ENCODE results near the gene POLN. TPM values are rescaled to one million over a fixed set of nuclear protein-coding genes. Genes with fewer than 3 reads are reported as not detected.

POLN gene
- total RNA-seq, 2 experiments from 2014 or later = 4.0 to 4.4 TPM

- H3K9me2 ChIP-seq (ENCODE audit: insufficient read depth, low read length) = no peaks in the 10 kb centered on the region
- no peaks in the 10 kb centered on the region for H3K36me3 ChIP-seq (ENCODE audit: insufficient read depth, low read length)
- intact Hi-C loops (cut with micrococcal nuclease; ENCODE audit: unreplicated experiment) = no loop called here
- H3K4me3 ChIP-seq (ENCODE audit: low read depth, low read length, poor library complexity, severe bottlenecking) = no peak overlapping the region
- H3K4me2 ChIP-seq (ENCODE audit: low read length) = no peak overlapping the region
- no peaks in the 10 kb centered on the region for H4K20me1 ChIP-seq (ENCODE audit: insufficient read depth, low read length)
- no peak for TF ChIP-seq EZH2phosphoT487 (IDR thresholded peaks at IDR 0.05; ENCODE audit: borderline replicate concordance, low read depth, low read length)
- TF ChIP-seq CTCF (conservative IDR thresholded peaks at IDR 0.05; ENCODE audit: low read length) = no peak
- H3K27ac ChIP-seq (ENCODE audit: low read depth, low read length, poor library complexity, severe bottlenecking) = no peak overlapping the region
- no peak overlapping the region for H2AFZ ChIP-seq (ENCODE audit: low read length)
- no TSS peak for BruUV-seq (replicated peaks)
- H3K4me1 ChIP-seq (ENCODE audit: insufficient read depth, low read length, poor library complexity, severe bottlenecking) = no peaks in the 10 kb centered on the region
- no peaks in the 10 kb centered on the region for H3K79me2 ChIP-seq (ENCODE audit: insufficient read depth, low read depth, low read length)
- 0 out of 2 replicates have a peak, but pooled peaks cover 5% of the 10 kb centered on the region for H3K9me3 ChIP-seq (ENCODE audit: low read length)
- POLR2A ChIA-PET = no interaction called here
- CTCF ChIA-PET (ENCODE audit: unreplicated experiment) = no interaction called here
- DNase-seq (ENCODE audit: low spot score) = no peak
These were observed 62.2 kb downstream of the POLN start for GRCh38 chr4:2179717-2180116.

DNA sequence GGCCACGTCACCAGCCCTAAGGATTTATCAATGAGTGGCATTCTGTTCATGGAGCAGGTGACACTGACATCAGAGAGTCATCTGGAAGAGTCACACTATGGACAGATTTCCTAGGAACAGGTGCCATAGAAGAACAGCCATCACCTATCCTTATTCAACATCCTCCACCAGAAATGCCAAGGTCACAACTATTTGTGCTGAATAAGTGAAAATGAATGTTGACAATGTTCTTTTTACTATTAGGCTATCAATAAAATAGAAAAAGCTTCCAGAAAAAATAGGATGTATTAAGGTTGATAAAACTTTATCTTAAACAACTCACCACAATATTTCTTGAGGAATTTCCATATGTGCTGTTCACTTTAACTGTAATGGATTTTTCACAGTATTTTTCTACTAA, 62.9 kb downstream of the POLN start:
- H3K36me3 ChIP-seq (ENCODE audit: insufficient read depth, low read length) = no peaks in the 10 kb centered on the region
- H3K27ac ChIP-seq (ENCODE audit: low read depth, low read length, poor library complexity, severe bottlenecking) = no peak overlapping the region
- H3K4me3 ChIP-seq (ENCODE audit: low read depth, low read length, poor library complexity, severe bottlenecking) = no peak overlapping the region
- intact Hi-C loops (cut with micrococcal nuclease; ENCODE audit: unreplicated experiment) = no loop called here
- DNase-seq (ENCODE audit: low spot score) = no peak
- ChIA-PET POLR2A (interaction anchor here (0.7 kb wide), 1 partner anchor 449 kb away, joined by 3 read pairs; no protein-coding TSS in a partner anchor), CTCF (ENCODE audit: unreplicated experiment) (no interaction called here)
- no peak overlapping the region for H3K4me2 ChIP-seq (ENCODE audit: low read length)
- H3K9me3 ChIP-seq (ENCODE audit: low read length) = 0 out of 2 replicates have a peak, but pooled peaks cover 5% of the 10 kb centered on the region
- BruUV-seq (replicated peaks) = no TSS peak
- H3K4me1 ChIP-seq (ENCODE audit: insufficient read depth, low read length, poor library complexity, severe bottlenecking) = no peaks in the 10 kb centered on the region
- no peaks in the 10 kb centered on the region for H3K79me2 ChIP-seq (ENCODE audit: insufficient read depth, low read depth, low read length)
- TF ChIP-seq EZH2phosphoT487 (IDR thresholded peaks at IDR 0.05; ENCODE audit: borderline replicate concordance, low read depth, low read length) (no peak), CTCF (conservative IDR thresholded peaks at IDR 0.05; ENCODE audit: low read length) (no peak)
- no peak overlapping the region for H2AFZ ChIP-seq (ENCODE audit: low read length)
- H3K9me2 ChIP-seq (ENCODE audit: insufficient read depth, low read length) = no peaks in the 10 kb centered on the region
- H4K20me1 ChIP-seq (ENCODE audit: insufficient read depth, low read length) = no peaks in the 10 kb centered on the region

DNA sequence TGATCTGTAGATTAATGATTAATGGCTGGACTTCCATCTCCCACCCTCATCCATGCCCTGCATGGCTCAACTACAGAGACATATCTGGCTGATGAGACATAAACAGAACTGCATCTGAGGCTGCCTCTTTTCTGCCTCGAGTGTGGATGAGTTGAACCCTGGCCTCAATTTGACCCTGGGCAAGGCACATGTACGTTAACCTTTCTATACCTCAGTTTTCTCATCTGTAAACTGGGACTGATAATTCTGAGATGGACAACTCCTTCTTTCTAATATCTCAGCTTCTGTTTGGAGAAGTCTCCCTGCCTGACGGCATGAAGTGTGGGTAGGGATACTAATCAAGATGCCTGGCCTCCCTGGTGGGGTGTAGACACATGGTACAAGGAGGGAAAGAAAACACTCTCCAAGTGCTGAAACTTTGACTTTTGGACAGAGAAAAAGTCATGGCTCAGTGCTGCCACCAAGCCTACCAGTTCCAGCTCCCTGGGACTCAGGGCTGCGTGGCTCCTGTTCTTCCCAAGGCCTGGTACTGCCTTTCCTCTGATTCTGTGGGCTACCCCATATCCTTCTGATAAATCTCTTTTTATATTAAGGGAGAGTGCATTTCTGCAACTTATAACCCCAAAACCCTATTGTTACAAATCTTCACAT, 64.4 kb downstream of the POLN start:
- no peak for TF ChIP-seq CTCF (conservative IDR thresholded peaks at IDR 0.05; ENCODE audit: low read length)
- no peak for TF ChIP-seq EZH2phosphoT487 (IDR thresholded peaks at IDR 0.05; ENCODE audit: borderline replicate concordance, low read depth, low read length)
- CTCF ChIA-PET (ENCODE audit: unreplicated experiment) = no interaction called here
- Histone ChIP-seq H3K9me2 (ENCODE audit: insufficient read depth, low read length) (no peaks in the 10 kb centered on the region), H2AFZ (ENCODE audit: low read length) (no peak overlapping the region), H3K4me2 (ENCODE audit: low read length) (no peak overlapping the region), H3K36me3 (ENCODE audit: insufficient read depth, low read length) (no peaks in the 10 kb centered on the region), H3K9me3 (ENCODE audit: low read length) (0 out of 2 replicates have a peak, but pooled peaks cover 5% of the 10 kb centered on the region), H3K4me1 (ENCODE audit: insufficient read depth, low read length, poor library complexity, severe bottlenecking) (no peaks in the 10 kb centered on the region), H3K79me2 (ENCODE audit: insufficient read depth, low read depth, low read length) (no peaks in the 10 kb centered on the region), H3K27ac (ENCODE audit: low read depth, low read length, poor library complexity, severe bottlenecking) (no peak overlapping the region), H3K4me3 (ENCODE audit: low read depth, low read length, poor library complexity, severe bottlenecking) (no peak overlapping the region), H4K20me1 (ENCODE audit: insufficient read depth, low read length) (no peaks in the 10 kb centered on the region)
- DNase-seq (ENCODE audit: low spot score) = no peak
- BruUV-seq (replicated peaks) = no TSS peak
- POLR2A ChIA-PET = no interaction called here
- intact Hi-C loops (cut with micrococcal nuclease; ENCODE audit: unreplicated experiment) = no loop called here

Data from OCI-LY7 (cell line).